Daoy (cell line): ENCODE measurements around the gene PLK1. TPM values are rescaled to one million over a fixed set of nuclear protein-coding genes. Genes with fewer than 3 reads are reported as not detected.

Experiments used
- DNase-seq: peaks from one replicate; pipeline ENCODE4 v3.0.0-alpha.2; 2015; ENCODE audit warnings: low read depth
- total RNA-seq: library from RNA; depleted of rRNA; stranded (reverse); fragments of >200 nt; shearing (Covaris generic); gene quantifications from 2 replicates; pipeline ENCODE4 v1.2.3, GENCODE V29; 2014

Gene PLK1
- total RNA-seq, 1 experiment from 2014 or later, result 63.8 TPM

DNA sequence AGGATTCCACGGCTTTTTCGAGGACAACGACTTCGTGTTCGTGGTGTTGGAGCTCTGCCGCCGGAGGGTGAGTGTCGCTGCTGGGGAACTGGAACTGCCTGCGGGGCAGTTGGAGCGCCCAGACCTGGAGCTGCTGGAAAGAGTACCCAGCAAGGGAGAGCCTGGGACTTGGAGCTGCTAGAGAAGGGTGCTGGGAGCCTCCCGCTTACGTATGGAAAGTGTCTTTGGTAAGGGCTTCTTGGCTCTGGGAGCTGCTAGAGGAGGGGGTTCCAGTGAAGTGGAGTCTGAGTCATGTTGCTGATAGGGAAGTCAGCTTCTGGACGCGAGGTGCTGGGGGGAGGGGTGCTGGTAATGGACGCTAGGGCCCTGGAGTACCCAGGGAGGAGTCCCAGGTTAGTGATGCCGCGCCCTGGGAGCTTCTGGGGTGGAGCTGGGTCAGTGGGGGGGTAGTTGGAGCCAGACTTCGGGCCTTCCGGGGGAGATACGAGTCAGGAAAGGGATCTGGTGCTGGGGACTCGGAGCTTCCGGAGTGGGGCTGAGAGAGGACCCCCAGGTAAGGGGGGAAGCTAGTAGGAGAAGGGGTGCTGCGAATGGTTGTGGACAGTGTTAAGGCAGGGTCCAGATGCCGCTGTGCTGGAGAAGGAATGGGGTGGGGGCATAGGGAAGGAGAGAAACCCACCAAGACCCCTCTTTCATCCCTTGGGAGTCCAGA is 741 bp downstream of the PLK1 start:
- peak; percentile 58 for DNase-seq

- no peak for DNase-seq
These were observed 1.3 kb downstream of the PLK1 start for GRCh38 chr16:23679986-23680336.

- no peak for DNase-seq
These were observed 3.5 kb downstream of the PLK1 start for GRCh38 chr16:23682181-23682580.

DNA sequence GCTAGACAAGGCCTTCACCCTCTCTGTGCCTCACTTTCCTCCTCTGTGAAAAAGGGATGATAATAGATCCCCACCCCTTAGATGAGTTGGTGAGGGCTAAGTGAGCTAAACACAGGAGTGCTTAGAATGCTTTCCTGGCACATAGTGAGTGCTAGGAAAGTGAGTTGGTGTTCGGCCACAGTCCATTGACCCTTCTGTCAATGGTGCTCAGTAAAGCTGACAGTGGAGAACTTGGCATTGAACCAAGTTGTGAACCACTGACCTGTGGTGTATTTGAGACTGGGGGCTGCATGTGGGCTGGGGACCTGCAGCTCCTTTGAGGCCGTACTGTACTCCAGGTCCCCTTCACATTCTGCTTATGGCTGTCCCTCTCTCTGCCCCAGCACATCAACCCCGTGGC is 4.8 kb downstream of the PLK1 start:
- DNase-seq, result no peak

DNA sequence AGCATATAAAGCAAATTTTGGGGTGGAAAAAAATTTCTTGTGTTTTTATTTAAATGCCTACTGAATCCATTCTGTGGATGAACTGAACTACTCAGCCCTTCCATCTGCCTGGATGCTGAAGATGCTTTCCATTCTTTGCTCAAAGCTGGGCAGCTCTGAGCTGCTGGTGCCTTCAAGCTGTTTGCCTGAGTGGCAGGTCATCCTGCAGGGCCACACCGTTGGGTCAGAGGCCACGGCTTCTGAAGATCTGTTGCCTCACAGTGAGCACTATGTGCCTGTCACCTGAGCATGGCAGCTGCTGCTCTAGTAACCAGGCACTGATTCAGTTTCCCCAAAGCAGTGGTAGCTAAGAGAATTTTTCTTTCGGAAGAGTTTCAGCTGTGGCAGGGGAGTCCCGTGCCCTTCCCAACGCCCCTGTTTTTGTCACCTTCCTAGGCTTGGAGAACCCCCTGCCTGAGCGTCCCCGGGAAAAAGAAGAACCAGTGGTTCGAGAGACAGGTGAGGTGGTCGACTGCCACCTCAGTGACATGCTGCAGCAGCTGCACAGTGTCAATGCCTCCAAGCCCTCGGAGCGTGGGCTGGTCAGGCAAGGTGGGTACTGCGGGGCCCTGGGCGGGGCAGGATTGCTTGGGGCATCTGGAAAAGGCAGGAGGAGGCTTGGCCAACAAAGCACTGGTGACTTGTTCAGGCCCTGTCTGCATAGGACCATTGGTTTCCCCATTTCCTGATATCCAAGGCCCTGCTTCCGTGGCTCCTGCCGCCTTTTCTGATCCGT is 8.5 kb downstream of the PLK1 start:
- no peak for DNase-seq

GRCh38 chr16:23689442-23690187 is 10.9 kb downstream of the PLK1 start:
- no peak for DNase-seq

DNA sequence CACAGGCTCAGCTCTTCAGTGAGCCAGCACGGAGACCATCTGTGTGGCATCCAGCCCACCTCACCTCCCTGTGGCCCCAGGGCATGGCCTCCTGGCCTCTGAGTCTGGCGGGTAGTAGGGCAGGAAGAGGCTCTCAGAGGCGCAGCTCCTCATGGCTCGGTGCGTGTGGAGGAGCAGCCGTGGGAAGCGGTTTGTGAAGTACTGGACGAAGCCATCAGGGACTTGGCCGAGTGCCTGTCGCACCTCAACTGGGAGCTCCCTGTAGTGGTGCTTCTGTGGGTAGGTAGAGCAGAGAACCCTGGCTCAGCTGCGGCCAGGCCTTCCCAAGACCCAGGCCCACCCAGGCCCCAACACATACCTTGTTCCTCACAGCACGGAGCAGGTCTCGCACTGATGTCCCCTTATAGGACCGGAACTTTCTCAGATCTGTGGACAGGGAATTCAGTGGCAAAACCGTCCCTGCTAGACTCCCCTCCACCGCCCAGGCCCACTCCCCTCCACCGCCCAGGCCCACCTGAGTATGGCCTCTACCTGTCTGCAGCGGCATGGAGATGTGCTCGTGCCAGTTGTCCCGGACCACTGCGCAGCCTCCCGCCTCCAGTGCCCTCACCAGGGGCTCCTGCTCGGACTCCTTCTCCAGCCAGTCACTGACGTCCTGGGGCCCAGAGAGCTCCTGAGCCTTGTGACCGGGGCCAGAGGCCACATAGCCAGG is 12.2 kb downstream of the PLK1 start:
- no peak for DNase-seq

DNA sequence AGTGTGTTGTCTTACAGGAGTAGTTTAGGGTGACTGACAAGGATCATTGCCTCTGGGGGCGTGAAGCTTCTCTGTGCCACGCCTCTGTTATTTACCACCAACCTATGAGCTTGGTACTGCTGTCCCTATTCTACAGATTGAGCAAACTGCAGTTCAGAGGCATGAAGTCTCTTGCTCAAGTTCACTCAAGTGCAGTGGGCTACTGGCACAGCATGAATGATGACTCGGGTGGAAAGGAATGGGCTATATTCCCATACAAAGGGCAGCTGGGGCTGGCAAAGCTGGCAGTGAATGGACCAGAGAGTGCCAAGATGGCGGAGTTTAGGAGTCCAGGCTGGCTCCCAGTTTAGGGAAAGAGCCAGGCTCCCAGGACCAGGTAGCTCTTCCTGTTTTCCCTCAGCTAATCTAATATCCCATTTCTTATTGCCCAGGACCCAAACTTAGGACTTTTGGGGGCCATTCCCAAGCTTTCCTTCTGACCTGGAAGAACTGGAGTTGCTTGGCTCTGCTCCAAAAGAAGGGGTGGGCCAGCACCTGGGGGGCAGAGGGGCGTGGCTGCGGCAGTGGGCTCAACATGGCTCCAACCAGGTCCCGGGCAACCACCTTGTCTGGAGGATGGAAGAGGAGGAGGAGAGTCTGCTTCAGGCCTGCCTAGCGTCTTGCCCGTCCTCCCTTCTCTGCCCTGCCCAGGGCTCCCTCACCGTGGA is 12.9 kb downstream of the PLK1 start:
- DNase-seq, result no peak

GRCh38 chr16:23692190-23692837 is 13.6 kb downstream of the PLK1 start:
- DNase-seq, result no peak

DNA sequence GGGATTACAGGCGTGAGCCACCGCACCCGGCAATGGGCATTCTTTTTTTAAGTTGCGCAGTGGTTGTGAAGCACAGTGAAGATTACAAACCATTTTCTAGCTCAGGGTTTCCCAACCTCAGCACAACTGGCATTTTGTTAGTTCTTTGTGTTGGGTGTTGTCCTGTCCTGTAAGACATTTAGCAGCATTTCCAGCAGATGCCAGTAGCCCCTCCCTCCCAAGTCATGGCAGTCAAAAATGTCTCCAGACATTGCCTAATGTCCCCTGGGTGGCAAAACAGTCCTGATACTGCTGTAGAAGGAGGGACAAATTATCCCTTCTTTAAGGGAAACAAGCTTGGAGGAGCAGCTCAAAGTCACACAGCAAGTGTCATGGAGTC is 15.6 kb downstream of the PLK1 start:
- DNase-seq, result no peak

DNA sequence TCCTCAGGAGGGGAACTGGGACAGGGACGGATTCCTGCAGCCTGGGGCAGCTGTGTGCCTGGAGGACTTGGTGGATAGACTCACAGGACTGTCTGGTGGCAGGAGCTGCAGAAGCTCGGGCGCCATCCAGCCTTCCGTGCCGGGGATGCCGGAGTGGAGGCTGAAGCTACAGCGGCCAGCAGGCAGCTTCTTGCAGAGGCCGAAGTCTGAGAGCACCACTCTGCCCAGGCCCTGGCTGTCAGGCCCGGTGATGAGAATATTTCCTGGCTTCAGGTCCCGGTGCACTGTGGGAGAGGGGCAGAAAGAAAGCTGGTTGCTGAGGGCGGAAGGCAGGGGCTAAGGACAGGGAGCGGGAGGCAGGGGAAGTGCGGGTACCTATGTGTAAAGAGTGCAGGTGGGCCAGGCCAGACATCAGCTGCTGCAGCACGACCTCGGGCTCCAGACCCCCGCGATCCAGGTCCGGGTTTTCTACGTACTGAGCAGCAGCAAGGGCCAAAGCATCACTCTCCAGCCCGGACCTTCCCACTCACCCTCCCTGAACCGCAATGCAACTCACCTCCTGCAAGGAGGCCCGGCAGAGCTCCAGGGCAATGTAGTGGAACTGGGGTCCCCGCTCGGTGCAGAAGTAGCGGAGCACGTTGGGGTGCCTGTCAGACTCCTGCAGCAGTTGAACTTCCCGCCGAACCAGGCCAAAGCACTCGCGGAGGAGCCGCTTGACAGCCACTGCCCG is 16.1 kb downstream of the PLK1 start:
- DNase-seq, result peak; percentile 20

DNA sequence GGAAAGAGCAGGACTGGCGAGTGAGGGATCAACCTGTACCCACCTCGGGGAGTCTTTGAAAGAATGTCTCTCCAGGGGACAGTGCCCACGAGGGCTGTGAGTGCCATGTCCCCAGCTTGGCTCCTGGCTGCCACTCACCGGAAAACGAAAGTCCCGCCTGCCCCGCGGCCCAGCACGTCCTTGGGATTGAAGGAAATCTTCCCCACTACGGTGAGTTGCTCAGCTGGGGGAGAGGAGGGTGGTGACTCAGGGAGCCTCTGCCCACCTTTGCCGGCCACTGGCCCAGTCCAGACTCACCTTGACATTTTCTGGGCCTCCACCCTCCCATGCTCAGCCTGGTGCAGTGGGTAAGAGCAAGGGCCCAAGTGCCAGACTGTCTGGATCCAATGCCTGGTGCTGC is 17.1 kb downstream of the PLK1 start:
- DNase-seq, result no peak

GRCh38 chr16:23699100-23699499 is 20.4 kb downstream of the PLK1 start:
- no peak for DNase-seq

GRCh38 chr16:23700093-23700492 is 21.4 kb downstream of the PLK1 start:
- no peak for DNase-seq

DNA sequence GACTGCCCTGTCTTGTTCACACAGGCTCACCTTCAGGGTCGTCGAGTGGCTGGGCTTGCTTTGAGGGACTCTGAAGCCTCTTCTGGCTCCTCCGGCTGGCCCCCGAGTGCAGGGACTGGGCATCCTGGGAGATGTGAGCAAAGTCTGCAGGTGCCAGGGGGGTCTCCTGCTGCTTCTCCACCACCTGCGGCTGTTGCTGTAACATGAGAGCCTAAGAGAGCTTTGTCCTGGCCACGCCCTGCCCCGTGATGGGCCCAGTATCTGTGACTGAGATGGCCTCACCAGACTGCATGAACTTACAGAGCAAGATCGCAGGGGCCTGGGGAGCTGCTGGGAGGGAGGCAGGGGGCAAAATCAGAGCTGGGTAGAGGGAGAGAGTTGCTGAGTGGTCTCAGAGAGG is 21.8 kb downstream of the PLK1 start:
- DNase-seq, result no peak

- no peak for DNase-seq
These were observed 22.4 kb downstream of the PLK1 start for GRCh38 chr16:23701045-23701444.

GRCh38 chr16:23702951-23703350 is 24.3 kb downstream of the PLK1 start:
- no peak for DNase-seq

- no peak for DNase-seq
These were observed 26.3 kb downstream of the PLK1 start for GRCh38 chr16:23704772-23705516.

DNA sequence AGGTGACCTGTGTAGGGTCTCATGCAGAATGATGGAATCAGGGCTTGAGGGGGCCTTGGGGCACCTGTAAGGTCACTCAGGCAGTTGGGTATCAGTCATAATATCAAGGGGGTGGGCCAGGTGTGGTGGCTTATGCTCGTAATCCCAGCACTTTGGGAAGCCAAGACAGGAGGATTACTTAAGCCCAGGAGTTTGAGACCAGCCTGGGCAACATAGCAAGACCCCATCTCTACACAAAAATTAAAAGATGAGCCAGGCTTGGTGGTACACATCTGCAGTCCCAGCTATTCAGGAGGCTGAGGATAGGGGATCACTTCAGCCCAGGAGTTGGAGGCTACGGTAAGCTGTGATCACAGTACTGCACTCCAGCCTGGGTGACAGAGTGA is 26.8 kb downstream of the PLK1 start:
- DNase-seq, result no peak

DNA sequence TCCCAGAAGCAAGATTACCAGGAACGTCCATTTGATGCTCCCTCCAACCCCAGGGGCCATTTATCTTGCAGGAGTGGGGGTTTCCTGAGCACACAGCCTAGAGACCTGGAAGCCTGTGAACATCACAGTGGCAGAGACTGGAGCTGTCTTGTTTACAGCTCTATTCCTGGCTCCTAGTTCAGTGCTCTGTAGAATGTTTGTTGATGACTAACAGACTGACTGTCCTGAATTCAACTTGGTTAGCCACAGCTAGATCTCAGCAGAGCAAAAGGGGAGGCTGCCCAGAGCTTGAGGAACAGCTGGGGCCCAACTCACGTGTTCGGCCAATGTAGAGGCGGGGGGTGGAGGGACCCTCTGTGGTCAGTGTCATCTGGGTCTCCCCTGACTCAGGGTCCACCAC is 27.8 kb downstream of the PLK1 start:
- DNase-seq, result no peak
